ENCODE measurements around the gene TBC1D14.

Gene TBC1D14

DNA sequence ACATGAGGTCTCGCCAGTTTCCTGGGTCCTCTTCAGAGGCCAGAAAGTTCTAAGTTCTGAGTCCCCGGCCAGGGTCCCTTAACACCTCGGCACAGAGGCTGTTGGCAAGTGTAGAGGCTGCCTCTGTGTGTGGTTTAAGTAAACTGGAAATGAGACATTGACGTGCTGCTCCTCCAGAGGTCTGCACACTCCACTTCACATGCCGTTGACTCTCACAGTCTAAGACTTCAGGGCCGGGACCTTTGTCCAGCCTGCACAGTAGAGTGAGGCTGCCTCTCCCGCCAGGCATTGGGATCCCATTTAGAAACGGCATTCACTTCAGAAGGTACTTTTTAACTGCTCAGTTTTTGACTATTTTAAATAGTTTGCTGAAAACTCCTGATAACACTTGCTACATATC, 123.0 kb downstream of the TBC1D14 start:
- Histone ChIP-seq H3K36me3 (ENCODE audit: insufficient read depth, low read length) (peaks cover 46% of the 10 kb centered on the region), H3K4me3 (ENCODE audit: low read length) (no peak overlapping the region), H2AFZ (ENCODE audit: low read depth, low read length) (no peak overlapping the region), H3K27me3 (ENCODE audit: insufficient read depth, low read length) (no peaks in the 10 kb centered on the region), H3K4me1 (ENCODE audit: insufficient read depth, low read length) (peaks cover 6% of the 10 kb centered on the region), H3K9me3 (ENCODE audit: low read length) (no peaks in the 10 kb centered on the region)

DNA sequence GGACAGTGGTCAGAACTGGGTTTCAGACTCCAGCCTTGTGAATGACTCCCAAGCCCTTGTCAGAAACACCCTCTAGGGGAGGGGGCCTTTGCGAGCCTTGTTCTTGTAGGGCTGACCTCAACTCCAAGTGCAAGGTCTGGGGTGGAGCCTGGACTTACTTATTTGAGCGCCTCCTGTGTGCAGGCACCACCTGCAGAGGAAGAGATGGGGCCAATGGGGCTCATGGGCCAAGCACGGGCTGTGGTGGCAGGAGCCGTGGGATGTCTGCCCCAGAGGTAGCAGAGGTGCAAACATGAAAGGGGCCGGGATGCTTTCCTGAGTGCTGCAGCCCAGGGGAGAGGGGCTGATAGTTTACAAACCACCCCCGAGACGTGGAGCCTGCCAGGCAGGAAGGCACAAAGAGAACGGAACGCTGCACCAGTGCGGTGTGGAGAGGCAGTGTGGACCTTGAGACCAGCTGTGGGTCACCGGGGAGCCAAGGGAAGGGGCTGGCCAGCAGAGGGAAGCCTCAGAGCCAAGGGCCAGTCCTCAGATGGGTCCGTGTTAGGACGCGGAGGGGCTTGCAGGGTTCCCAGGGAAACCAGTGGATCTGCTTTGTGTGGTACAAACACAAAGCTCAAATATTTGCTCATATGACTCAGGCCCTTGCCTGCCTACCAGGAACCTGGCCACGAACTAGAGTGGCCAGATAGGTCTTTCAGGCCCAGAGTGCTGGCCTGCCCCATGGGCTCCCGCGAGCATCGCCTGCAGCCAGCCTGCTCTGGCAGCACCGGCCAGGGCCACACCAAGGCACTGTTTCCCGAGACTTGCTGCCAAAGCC, 124.8 kb downstream of the TBC1D14 start:
- Histone ChIP-seq H3K9me3 (ENCODE audit: low read length) (no peaks in the 10 kb centered on the region), H3K4me1 (ENCODE audit: insufficient read depth, low read length) (peaks cover 6% of the 10 kb centered on the region), H3K36me3 (ENCODE audit: insufficient read depth, low read length) (peaks cover 33% of the 10 kb centered on the region), H3K4me3 (ENCODE audit: low read length) (no peak overlapping the region), H2AFZ (ENCODE audit: low read depth, low read length) (no peak overlapping the region), H3K27me3 (ENCODE audit: insufficient read depth, low read length) (no peaks in the 10 kb centered on the region)

DNA sequence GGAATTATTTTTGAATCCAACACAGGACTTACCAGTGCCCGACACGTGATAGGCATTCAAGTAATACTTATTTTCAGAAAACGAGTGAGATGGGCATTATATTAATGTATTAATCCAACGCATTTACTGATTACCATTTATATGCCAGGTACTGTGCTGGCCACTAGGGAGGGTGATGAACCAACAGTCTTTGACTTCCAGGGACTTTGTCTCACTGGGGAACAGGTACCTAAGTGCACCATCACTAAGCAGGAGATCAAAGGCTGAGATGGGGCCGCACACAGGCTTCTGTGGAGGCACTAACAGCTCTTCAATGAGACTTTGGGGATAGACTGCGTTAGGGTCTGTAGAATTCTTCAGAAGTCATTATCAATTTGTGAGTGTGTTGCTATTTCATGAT, 127.8 kb downstream of the TBC1D14 start:
- Histone ChIP-seq H3K27me3 (ENCODE audit: insufficient read depth, low read length) (no peaks in the 10 kb centered on the region), H3K4me1 (ENCODE audit: insufficient read depth, low read length) (peaks cover 16% of the 10 kb centered on the region), H3K4me3 (ENCODE audit: low read length) (no peak overlapping the region), H3K36me3 (ENCODE audit: insufficient read depth, low read length) (peaks cover 4% of the 10 kb centered on the region), H2AFZ (ENCODE audit: low read depth, low read length) (no peak overlapping the region), H3K9me3 (ENCODE audit: low read length) (no peaks in the 10 kb centered on the region)

DNA sequence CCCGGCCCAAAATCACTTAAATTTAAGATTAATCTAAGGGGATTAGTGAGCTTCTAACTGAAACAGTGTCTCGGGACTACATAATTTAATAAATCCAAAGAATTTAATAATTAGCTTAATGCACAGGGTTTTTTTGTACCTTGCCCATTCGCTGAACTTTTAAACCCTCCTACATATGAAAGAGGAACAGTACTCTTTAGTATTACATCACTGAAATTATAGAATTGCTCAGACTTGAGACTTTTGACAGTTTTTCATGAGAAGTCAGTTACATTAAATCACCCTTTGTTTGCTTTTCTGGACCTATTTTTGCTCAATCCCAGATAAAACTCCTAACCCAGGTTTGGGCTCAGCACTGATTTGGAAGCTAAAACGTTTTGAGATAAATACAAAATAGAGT, 131.1 kb downstream of the TBC1D14 start:
- Histone ChIP-seq H3K36me3 (ENCODE audit: insufficient read depth, low read length) (no peaks in the 10 kb centered on the region), H3K4me3 (ENCODE audit: low read length) (no peak overlapping the region), H3K4me1 (ENCODE audit: insufficient read depth, low read length) (peaks cover 30% of the 10 kb centered on the region), H3K27me3 (ENCODE audit: insufficient read depth, low read length) (no peaks in the 10 kb centered on the region), H2AFZ (ENCODE audit: low read depth, low read length) (no peak overlapping the region), H3K9me3 (ENCODE audit: low read length) (no peaks in the 10 kb centered on the region)

DNA sequence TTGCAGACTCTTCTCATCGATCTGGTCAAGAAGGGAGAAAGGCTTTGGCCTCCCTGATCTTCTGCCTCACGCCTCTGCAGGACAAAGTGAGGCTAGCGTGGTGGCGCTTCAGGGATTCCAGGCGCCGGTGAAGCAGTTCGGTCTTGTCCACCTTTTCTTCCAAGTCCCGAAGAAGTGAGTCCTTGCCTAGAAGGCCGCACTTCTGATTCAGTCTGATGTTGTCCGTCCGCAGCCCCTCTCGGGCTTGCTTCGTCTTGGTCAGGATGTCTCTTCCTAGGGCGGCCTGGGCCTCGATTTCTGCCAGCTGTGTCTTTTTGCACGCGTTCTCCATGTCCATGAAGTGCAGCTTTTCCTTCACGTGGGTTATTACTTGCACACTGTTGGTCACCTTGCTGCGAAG, 131.6 kb downstream of the TBC1D14 start:
- Histone ChIP-seq H3K4me3 (ENCODE audit: low read length) (no peak overlapping the region), H2AFZ (ENCODE audit: low read depth, low read length) (no peak overlapping the region), H3K4me1 (ENCODE audit: insufficient read depth, low read length) (peaks cover 32% of the 10 kb centered on the region), H3K9me3 (ENCODE audit: low read length) (no peaks in the 10 kb centered on the region), H3K27me3 (ENCODE audit: insufficient read depth, low read length) (no peaks in the 10 kb centered on the region), H3K36me3 (ENCODE audit: insufficient read depth, low read length) (no peaks in the 10 kb centered on the region)

DNA sequence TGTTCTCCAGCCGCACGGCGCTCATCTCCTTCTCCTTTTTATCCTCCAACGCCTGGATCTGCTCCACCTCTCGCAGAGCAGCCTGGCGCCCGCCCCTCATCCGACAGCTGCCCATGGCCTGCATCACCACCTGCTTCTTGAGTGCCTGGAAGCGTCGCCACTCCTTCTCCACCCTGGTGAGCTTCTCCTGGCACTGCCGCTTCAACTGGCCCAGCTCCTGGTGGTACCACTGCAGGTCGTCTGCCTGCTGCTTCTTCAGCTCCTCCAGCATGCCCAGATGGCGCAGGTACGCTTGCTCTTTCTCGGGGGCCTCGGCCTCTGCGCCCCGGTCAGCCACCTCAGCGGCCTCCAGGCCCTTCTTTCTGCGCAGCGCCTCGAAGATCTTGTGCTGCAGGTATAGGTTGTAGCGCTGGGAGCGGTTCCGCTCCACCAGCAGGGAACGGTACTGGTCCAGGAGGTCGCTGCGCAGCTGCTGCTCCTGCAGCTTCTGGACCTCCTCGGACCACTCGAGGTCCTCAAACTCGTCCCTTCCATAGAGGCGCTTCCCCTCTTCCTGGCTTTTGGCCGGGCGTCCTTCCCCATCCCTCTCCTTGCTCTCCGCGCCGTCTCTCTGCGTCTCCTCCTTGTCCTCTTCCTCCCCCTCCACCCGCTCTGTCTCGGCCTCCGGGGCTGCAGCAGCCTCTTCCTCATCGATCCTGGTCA, 132.3 kb downstream of the TBC1D14 start:
- Histone ChIP-seq H3K27me3 (ENCODE audit: insufficient read depth, low read length) (no peaks in the 10 kb centered on the region), H2AFZ (ENCODE audit: low read depth, low read length) (peak overlapping the region; percentile 17), H3K4me1 (ENCODE audit: insufficient read depth, low read length) (peaks cover 32% of the 10 kb centered on the region), H3K9me3 (ENCODE audit: low read length) (no peaks in the 10 kb centered on the region), H3K36me3 (ENCODE audit: insufficient read depth, low read length) (peaks cover 2% of the 10 kb centered on the region), H3K4me3 (ENCODE audit: low read length) (peak overlapping the region; percentile 69)

DNA sequence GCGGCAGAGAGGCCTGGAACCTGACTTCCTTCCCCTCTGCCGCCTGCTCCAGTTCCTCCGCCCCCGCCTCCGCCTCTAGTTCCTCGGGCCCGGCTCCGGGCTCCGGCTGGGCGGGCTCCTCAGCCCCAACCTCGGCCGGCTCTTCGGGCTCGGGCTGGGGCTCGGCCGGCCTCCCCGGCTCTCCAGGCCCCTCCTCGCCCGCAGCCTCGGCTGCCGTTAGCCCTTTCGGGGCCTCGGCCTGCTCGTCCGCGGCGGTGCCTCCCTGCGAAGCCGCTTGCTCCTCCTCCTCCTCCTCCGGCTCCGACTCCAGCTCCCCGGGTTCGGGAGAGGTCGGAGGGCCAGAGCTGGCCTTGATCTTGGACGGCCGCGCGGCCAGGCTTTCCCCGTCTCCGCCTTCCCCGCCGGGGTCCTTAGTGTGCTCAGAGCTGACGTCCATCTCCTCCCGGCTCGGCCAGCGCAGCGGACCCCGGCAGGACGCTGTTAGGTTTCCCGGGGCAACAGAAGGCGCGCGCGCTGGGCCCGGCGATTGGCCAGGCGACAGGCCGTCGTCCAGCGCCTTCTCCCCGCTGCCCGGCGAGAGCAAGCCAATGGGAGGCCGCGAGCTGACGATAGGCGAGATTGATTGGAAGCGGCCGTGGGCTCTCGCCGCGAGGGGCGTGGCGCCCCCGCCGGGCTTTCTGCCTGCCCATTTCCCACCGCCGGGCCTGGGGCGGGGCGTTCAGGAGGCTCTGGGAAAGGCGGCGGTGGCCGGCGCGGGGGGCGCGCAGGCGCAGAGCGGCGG, 133.1 kb downstream of the TBC1D14 start:
- H3K27me3 ChIP-seq (ENCODE audit: insufficient read depth, low read length) = no peaks in the 10 kb centered on the region
- peak overlapping the region; percentile 17 for H2AFZ ChIP-seq (ENCODE audit: low read depth, low read length)
- H3K4me1 ChIP-seq (ENCODE audit: insufficient read depth, low read length) = peaks cover 32% of the 10 kb centered on the region
- peaks cover 4% of the 10 kb centered on the region for H3K36me3 ChIP-seq (ENCODE audit: insufficient read depth, low read length)
- peaks cover 5% of the 10 kb centered on the region for H3K9me3 ChIP-seq (ENCODE audit: low read length)
- H3K4me3 ChIP-seq (ENCODE audit: low read length) = peak overlapping the region; percentile 69

DNA sequence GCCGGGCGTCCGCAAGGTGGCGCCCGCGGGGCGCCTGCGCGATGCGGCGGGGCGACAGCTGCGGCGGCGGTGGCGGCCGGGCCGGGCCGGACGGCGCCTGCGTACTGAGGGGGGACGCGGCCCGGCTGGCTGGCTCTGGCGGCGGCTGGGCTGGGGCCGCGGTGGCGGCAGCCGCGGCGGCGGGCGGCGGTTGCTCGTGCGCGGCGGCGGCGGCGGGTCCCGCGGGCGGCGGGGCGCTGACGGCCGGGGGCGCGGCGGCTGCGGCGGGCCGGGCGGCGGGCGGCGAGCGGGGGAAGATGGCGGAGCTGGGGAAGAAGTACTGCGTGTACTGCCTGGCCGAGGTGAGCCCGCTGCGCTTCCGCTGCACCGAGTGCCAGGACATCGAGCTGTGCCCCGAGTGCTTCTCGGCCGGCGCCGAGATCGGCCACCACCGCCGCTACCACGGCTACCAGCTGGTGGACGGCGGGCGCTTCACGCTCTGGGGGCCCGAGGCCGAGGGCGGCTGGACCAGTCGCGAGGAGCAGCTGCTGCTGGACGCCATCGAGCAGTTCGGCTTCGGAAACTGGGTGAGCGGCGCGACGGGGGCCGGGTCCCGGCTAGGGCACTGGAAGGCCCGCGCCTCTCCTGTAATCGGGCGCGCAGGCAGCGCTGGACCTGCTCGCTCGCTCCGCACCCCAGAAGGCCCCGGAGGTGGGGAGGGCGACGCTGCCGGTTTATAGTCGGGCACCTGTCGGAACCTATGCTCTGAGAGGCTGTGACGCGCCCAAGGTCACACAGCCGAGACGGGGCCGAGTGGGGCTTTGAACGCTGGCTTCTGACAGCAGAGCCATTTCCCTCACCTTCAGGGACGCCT, 133.9 kb downstream of the TBC1D14 start, which contains the start of gene TADA2B:
Gene TADA2B, plus strand, starts transcription at position 89 of the 853 bp plus-strand sequence. Its CDS starts 208 bp downstream, at position 297.
- peaks cover 32% of the 10 kb centered on the region for H3K4me1 ChIP-seq (ENCODE audit: insufficient read depth, low read length)
- H3K27me3 ChIP-seq (ENCODE audit: insufficient read depth, low read length) = no peaks in the 10 kb centered on the region
- peak within 1 kb of the TSS; percentile 75 for H3K4me3 ChIP-seq (ENCODE audit: low read length)
- H2AFZ ChIP-seq (ENCODE audit: low read depth, low read length) = peak within 1 kb of the TSS; percentile 17
- H3K36me3 ChIP-seq (ENCODE audit: insufficient read depth, low read length) = peaks cover 4% of the 10 kb centered on the region
- peaks cover 7% of the 10 kb centered on the region for H3K9me3 ChIP-seq (ENCODE audit: low read length)

DNA sequence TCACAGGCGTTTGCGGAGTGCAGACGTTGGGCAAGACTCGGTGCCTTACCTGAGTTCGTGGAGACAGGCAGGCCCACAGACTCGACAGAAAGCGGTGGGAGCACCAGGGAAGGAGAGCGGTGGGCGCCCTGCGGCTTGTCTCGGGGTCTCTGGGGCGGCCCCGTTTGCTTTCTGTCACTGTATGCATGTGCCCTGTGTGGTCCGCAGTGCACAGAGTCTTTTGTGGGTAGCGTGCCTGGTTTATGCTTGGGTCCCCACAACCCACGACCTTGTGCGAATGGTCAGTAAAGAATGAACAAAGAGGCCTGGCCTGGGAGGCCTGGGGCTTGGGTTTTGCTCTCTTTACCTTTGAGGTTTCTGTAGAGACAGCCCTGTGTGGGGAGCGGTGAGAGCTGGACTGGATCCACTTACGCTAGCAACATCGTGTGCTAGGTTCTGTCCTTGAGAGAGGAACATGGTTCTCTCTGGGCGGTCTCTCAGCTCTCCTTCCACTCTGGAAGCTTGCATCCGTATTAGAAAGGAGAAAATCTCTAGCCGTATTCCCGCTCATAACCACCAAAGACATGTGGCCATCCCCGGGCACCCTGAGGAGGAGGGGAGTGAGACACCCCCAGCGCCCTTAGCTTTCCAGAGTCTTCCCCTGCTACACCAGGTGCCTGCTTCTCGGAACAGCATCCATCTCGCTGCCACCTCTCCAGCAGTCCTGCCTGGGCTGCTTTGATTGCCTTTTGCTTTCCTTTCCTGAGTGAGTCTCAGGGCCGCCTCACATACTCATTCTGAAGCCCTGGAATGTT, 134.7 kb downstream of the TBC1D14 start:
- H3K36me3 ChIP-seq (ENCODE audit: insufficient read depth, low read length) = peaks cover 4% of the 10 kb centered on the region
- peaks cover 32% of the 10 kb centered on the region for H3K4me1 ChIP-seq (ENCODE audit: insufficient read depth, low read length)
- peaks cover 7% of the 10 kb centered on the region for H3K9me3 ChIP-seq (ENCODE audit: low read length)
- no peaks in the 10 kb centered on the region for H3K27me3 ChIP-seq (ENCODE audit: insufficient read depth, low read length)
- H2AFZ ChIP-seq (ENCODE audit: low read depth, low read length) = no peak overlapping the region
- peak overlapping the region; percentile 75 for H3K4me3 ChIP-seq (ENCODE audit: low read length)

DNA sequence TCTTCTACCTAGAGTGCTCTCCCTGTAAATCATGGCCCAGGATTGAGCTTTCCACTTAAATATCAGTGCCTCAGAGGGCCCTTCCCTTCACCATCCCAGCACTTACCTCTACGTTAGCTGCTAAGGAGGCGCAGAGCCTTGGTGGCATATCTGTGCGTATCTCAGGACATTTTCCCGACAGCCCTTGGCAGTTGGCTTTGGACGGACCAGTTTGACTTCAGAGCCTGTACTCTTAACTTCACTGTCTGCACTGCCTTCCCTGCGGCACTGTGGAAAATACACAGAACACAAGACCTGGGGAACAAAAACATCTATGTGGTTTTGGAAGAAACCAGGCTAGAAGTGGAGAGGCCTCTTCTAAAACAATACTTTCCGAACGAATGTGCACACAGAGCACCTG, 135.9 kb downstream of the TBC1D14 start:
- Histone ChIP-seq H3K9me3 (ENCODE audit: low read length) (peaks cover 7% of the 10 kb centered on the region), H3K4me1 (ENCODE audit: insufficient read depth, low read length) (peaks cover 32% of the 10 kb centered on the region), H2AFZ (ENCODE audit: low read depth, low read length) (no peak overlapping the region), H3K4me3 (ENCODE audit: low read length) (no peak overlapping the region), H3K36me3 (ENCODE audit: insufficient read depth, low read length) (peaks cover 4% of the 10 kb centered on the region), H3K27me3 (ENCODE audit: insufficient read depth, low read length) (no peaks in the 10 kb centered on the region)

DNA sequence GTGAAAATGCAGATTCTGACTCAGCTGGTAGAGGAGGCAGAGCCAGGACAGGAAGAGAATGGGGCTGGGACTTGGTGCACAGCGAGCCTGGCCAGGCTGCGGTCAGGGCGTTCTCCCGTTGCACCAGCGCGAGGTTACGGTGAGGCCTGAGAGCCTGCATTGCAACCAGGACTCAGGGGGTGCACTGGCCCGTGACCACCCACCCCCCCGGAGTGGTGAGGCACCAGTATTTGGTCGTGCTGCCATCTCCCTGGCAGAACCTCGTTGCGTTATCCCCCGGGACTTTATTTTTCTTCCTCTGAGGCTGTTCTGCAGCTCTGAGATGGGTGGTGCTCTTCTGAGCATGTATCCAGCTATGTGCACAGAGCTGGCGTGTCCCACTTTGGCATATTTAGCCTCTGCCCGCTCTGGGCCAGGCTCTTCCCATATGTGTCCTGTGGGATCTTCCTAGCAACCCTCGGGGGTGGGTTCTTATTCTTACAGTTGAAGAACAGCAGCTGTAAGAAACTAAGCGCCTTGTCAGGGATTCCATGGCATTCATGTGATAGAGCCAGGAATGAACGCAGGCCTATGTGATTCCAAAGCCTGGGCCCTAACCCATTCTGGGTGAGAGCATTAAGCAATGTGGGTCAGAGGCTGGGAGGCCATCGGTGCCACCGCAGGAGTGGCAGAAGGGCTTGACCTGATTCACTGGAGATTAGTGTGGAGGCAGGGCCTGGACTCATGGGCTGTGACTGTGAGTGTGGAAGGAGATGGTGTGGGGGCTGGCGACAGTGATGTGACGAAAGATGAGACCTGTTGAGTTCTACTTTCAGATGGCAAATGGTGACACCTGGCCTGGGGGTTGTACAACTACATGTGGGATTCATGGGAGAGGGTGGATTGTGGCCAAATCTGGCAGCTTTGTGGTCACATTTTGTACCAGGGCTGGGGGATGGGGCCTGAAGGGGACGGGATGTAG, 136.6 kb downstream of the TBC1D14 start:
- Histone ChIP-seq H3K36me3 (ENCODE audit: insufficient read depth, low read length) (peaks cover 4% of the 10 kb centered on the region), H3K9me3 (ENCODE audit: low read length) (peaks cover 7% of the 10 kb centered on the region), H2AFZ (ENCODE audit: low read depth, low read length) (no peak overlapping the region), H3K27me3 (ENCODE audit: insufficient read depth, low read length) (no peaks in the 10 kb centered on the region), H3K4me1 (ENCODE audit: insufficient read depth, low read length) (peaks cover 31% of the 10 kb centered on the region), H3K4me3 (ENCODE audit: low read length) (no peak overlapping the region)

Measured in neuron (in vitro differentiated cells).